GM12878 (cell line): ENCODE data around the gene FYTTD1. TPM values are rescaled to one million over a fixed set of nuclear protein-coding genes. Genes with fewer than 3 reads are reported as not detected.
A peak's percentile ranks its signal among the peaks of the same experiment; 100 is the strongest.

Experiments
- ATF3 ChIP-seq: IDR thresholded peaks from 2 replicates; pipeline ENCODE4 v1.6.1; 2011; ENCODE audit warnings: low read depth, mild to moderate bottlenecking, low read length, moderate library complexity, borderline replicate concordance; ENCODE audit errors: extremely low read depth
- BCL11A ChIP-seq: IDR thresholded peaks from 2 replicates; pipeline ENCODE4 v1.6.1; 2011; ENCODE audit warnings: low read depth, low read length
- CEBPZ ChIP-seq: fragments of 150-350 bp; IDR thresholded peaks from 2 replicates; pipeline ENCODE4 v1.6.1; 2016; ENCODE audit warnings: low read depth, low read length
- ELK1 ChIP-seq: IDR thresholded peaks from 2 replicates; pipeline ENCODE4 v1.6.1; 2012; ENCODE audit warnings: low read depth, low read length, improper control_type of control experiment
- GABPA ChIP-seq: IDR thresholded peaks from 2 replicates; pipeline ENCODE4 v1.6.1; 2014; ENCODE audit warnings: antibody characterized with exemption, low read depth, mild to moderate bottlenecking, inconsistent platforms
- HSF1 ChIP-seq: fragments of 150-350 bp; IDR thresholded peaks from 2 replicates; pipeline ENCODE4 v1.6.1; 2014; ENCODE audit warnings: mild to moderate bottlenecking, low read depth, low read length
- IRF4 ChIP-seq: IDR thresholded peaks from 2 replicates; pipeline ENCODE4 v1.6.1; 2011; ENCODE audit warnings: low read depth, low read length
- PML ChIP-seq: IDR thresholded peaks from 2 replicates; pipeline ENCODE4 v1.6.1; 2012; ENCODE audit warnings: low read length, inconsistent platforms
- POLR2A ChIP-seq: IDR thresholded peaks from 2 replicates; pipeline ENCODE4 v1.6.1; 2011; ENCODE audit warnings: low read depth, mild to moderate bottlenecking, low read length
- RBBP5 ChIP-seq: fragments of 200-600 bp; sonication (generic); conservative IDR thresholded peaks from 2 replicates; pipeline ENCODE4 v1.6.1; 2016
- RELA ChIP-seq: fragments of 450-650 bp; IDR thresholded peaks from 2 replicates; pipeline ENCODE4 v1.8.0; 2014; ENCODE audit warnings: borderline replicate concordance; ENCODE audit not compliant: partially characterized antibody
- REST ChIP-seq: IDR thresholded peaks from 2 replicates; pipeline ENCODE4 v1.6.1; 2012; ENCODE audit warnings: mild to moderate bottlenecking, low read depth, low read length
- RUNX3 ChIP-seq: IDR thresholded peaks from 2 replicates; pipeline ENCODE4 v1.6.1; 2012; ENCODE audit warnings: low read length, inconsistent platforms
- SIN3A ChIP-seq: IDR thresholded peaks from 2 replicates; pipeline ENCODE4 v1.6.1; 2012; ENCODE audit warnings: low read depth, low read length, improper control_type of control experiment
- ZBTB40 ChIP-seq: fragments of 450-650 bp; IDR thresholded peaks from 2 replicates; pipeline ENCODE4 v1.6.1; 2016; ENCODE audit warnings: mild to moderate bottlenecking, moderate library complexity, borderline replicate concordance
- ZSCAN29 ChIP-seq: fragments of 450-650 bp; IDR thresholded peaks from 2 replicates; pipeline ENCODE4 v1.6.1; 2017; ENCODE audit warnings: mild to moderate bottlenecking, moderate library complexity
- polyA plus RNA-seq, 11 experiments: library from polyadenylated mRNA; depleted of rRNA in 4 of 11; unstranded in 6 of 11; stranded (reverse) in 5 of 11; fragments of >200 nt; fragmentation: Nextera tagmentation in 4 of 11; fragmentation: Illumina TruSeq in 1 of 11; extraction: Ambion mirVana in 4 of 11; extraction: Trizol in 1 of 11; gene quantifications; 1 replicate in 1 of 11; 2 replicates in 10 of 11; pipeline versions ENCODE4 v1.2.1 to v1.2.3, GENCODE V29; 2011 to 2016; ENCODE audit warnings: inconsistent platforms in 2 of 11, missing spikeins in 2 of 11, low read depth in 1 of 11
- total RNA-seq, 4 experiments: library from RNA; depleted of rRNA in 3 of 4; stranded (reverse); fragments of >200 nt in 3 of 4; fragmentation: Illumina TruSeq in 1 of 4; extraction: Trizol in 1 of 4; gene quantifications; 2 replicates each; pipeline versions ENCODE4 v1.2.1 to v1.2.3, GENCODE V29; 2013 to 2021

Gene FYTTD1
- total and polyA plus RNA-seq, 10 of the 15 experiments (the other 5 are each of a cell fraction or from before 2014, with no cell fraction given) = 25.5 to 101 (median 59.4) TPM

GRCh38 chr3:197798863-197799262, 49.2 kb downstream of the FYTTD1 start (continued):
- TF ChIP-seq HSF1 (no peak), REST (peak; percentile 54; the same call in 1 of the 2 replicates), ELK1 (no peak), ATF3 (no peak), RBBP5 (no peak), IRF4 (peak; percentile 83), PML (0 out of 2 replicates have a peak, but pooled peaks have one; percentile 37), RUNX3 (peak; percentile 86), POLR2A (no peak), ZSCAN29 (no peak), BCL11A (0 out of 2 replicates have a peak, but pooled peaks have one; percentile 24), ZBTB40 (no peak), CEBPZ (no peak), SIN3A (no peak), GABPA (no peak), RELA (no peak)
